ENCODE data around the gene SUPT7L.

- TF ChIP-seq CTCF (conservative IDR thresholded peaks at IDR 0.05; ENCODE audit: low read depth, low read length) (no peak), RFX5 (IDR thresholded peaks at IDR 0.05; ENCODE audit: low read depth, low read length) (no peak), POLR2A (IDR thresholded peaks at IDR 0.05; ENCODE audit: low read depth, low read length) (no peak), USF2 (IDR thresholded peaks at IDR 0.05; ENCODE audit: low read depth, low read length) (no peak)
Measured at GRCh38 chr2:27664154-27664574, 750 bp upstream of the SUPT7L start.
